ENCODE data around the gene ADCY10. TPM values are rescaled to one million over a fixed set of nuclear protein-coding genes. Genes with fewer than 3 reads are reported as not detected.

ADCY10 gene
- total and polyA plus RNA-seq, 9 of the 15 experiments (the other 6 are each of a cell fraction or from before 2014, with no cell fraction given), result 0.08 to 0.86 (median 0.22) TPM

- peak; percentile 17; the same call in 1 of the 2 replicates for TF ChIP-seq VEZF1 (CRISPR knock-in tag; IDR thresholded peaks at IDR 0.05)
- TF ChIP-seq ZNF197 (CRISPR knock-in tag; IDR thresholded peaks at IDR 0.05; ENCODE audit: low read depth), result 0 out of 2 replicates have a peak, but pooled peaks have one; percentile 84
- TF ChIP-seq DDX20 (tag; IDR thresholded peaks at IDR 0.05; ENCODE audit: low read depth), result peak; percentile 33
- TF ChIP-seq BHLHE40 (IDR thresholded peaks at IDR 0.05; ENCODE audit: low read length), result no peak
- TF ChIP-seq, protein P1, sequence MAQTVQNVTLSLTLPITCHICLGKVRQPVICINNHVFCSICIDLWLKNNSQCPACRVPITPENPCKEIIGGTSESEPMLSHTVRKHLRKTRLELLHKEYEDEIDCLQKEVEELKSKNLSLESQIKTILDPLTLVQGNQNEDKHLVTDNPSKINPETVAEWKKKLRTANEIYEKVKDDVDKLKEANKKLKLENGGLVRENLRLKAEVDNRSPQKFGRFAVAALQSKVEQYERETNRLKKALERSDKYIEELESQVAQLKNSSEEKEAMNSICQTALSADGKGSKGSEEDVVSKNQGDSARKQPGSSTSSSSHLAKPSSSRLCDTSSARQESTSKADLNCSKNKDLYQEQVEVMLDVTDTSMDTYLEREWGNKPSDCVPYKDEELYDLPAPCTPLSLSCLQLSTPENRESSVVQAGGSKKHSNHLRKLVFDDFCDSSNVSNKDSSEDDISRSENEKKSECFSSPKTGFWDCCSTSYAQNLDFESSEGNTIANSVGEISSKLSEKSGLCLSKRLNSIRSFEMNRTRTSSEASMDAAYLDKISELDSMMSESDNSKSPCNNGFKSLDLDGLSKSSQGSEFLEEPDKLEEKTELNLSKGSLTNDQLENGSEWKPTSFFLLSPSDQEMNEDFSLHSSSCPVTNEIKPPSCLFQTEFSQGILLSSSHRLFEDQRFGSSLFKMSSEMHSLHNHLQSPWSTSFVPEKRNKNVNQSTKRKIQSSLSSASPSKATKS (CRISPR knock-in tag; IDR thresholded peaks at IDR 0.05), result no peak
- peak; percentile 36; the same call in 1 of the 2 replicates for TF ChIP-seq SOX6 (IDR thresholded peaks at IDR 0.05)
- TF ChIP-seq MECOM (CRISPR knock-in tag; IDR thresholded peaks at IDR 0.05), result peak; percentile 81
- TF ChIP-seq ZNF24 (IDR thresholded peaks at IDR 0.05), result peak; percentile 39; the same call in 1 of the 2 replicates
- no peak for TF ChIP-seq TRIM28 (IDR thresholded peaks at IDR 0.05)
- no peak for TF ChIP-seq ZBTB49 (CRISPR knock-in tag; IDR thresholded peaks at IDR 0.05; ENCODE audit: borderline replicate concordance)
- 0 out of 2 replicates have a peak, but pooled peaks have one; percentile 51 for TF ChIP-seq CREB3 (tag; conservative IDR thresholded peaks at IDR 0.05; ENCODE audit: low read depth)
- TF ChIP-seq PTRF (tag; IDR thresholded peaks at IDR 0.05), result 0 out of 2 replicates have a peak, but pooled peaks have one; percentile 59
- TF ChIP-seq KLF6 (CRISPR knock-in tag; IDR thresholded peaks at IDR 0.05; ENCODE audit: borderline replicate concordance), result peak; percentile 77; the same call in 1 of the 2 replicates
- no peak for TF ChIP-seq HNRNPL (IDR thresholded peaks at IDR 0.05; ENCODE audit: low read depth, low read length)
- peak; percentile 85 for TF ChIP-seq ZNF121 (CRISPR knock-in tag; conservative IDR thresholded peaks at IDR 0.05)
- TF ChIP-seq ZNF134 (CRISPR knock-in tag; conservative IDR thresholded peaks at IDR 0.05), result 0 out of 2 replicates have a peak, but pooled peaks have one; percentile 44
- no peak for TF ChIP-seq CHD1 (IDR thresholded peaks at IDR 0.05; ENCODE audit: low read length)
Measured at GRCh38 chr1:167825419-167826079, 88.4 kb downstream of the ADCY10 start (continued).
